Activated gamma-delta T cell (primary cell): ENCODE data around the gene PTGES3.
"Not testable (repeated sequence)": the region's sequence is repeated elsewhere in the genome, so short reads cannot be mapped to it uniquely, and the experiment has no call there.

ENCODE experiments used
- DNase-seq: peaks from one replicate; lab custom pipeline; 2025; lab: John Stamatoyannopoulos, UW
- total RNA-seq, 2 donors: gene quantifications; one replicate each; lab custom pipeline; 2026; lab: John Stamatoyannopoulos, UW

PTGES3 gene, protein sequence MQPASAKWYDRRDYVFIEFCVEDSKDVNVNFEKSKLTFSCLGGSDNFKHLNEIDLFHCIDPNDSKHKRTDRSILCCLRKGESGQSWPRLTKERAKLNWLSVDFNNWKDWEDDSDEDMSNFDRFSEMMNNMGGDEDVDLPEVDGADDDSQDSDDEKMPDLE
- total RNA-seq, result 113 to 126 reads per million in 2 donors

DNA sequence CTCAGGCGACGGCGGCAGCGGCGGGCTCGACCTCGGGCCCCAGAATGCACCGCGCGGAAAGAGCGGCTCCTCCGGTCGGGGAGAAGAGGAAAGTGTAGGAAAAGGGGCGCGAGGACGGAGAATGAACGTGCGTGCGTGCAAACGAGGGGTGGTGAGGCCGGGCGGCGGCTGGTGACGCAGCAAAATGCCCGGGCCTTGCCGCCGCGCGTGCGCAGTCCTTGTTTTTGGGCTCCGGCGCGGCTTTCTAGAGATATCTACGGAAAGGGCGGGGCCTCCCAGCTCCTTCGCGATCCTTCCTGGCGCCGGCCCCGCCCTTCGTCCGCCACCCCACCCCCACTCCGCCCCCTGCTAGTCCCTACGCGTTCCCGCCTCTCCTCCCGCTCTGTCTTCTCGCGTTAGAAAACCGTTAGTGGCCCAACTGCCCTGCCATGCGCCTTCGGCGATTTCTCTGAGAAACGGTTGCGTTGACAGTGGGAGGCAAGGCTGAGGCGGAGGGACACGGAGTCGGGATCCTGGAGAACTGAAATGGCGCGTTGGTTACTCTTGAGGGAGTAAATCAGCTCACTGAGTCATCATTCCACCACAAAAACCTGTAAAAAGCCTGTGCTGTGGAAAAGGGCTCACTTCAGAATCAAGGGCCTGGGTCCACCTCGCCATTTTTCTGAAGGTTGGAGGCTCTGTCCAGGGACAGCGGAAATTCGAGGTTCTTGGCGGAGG, at the start of gene PTGES3:
Gene PTGES3, minus strand, starts transcription at position 156 of the 717 bp plus-strand sequence. CDS start 285 bp downstream, outside the sequence.
- peak; percentile 96 for DNase-seq

DNA sequence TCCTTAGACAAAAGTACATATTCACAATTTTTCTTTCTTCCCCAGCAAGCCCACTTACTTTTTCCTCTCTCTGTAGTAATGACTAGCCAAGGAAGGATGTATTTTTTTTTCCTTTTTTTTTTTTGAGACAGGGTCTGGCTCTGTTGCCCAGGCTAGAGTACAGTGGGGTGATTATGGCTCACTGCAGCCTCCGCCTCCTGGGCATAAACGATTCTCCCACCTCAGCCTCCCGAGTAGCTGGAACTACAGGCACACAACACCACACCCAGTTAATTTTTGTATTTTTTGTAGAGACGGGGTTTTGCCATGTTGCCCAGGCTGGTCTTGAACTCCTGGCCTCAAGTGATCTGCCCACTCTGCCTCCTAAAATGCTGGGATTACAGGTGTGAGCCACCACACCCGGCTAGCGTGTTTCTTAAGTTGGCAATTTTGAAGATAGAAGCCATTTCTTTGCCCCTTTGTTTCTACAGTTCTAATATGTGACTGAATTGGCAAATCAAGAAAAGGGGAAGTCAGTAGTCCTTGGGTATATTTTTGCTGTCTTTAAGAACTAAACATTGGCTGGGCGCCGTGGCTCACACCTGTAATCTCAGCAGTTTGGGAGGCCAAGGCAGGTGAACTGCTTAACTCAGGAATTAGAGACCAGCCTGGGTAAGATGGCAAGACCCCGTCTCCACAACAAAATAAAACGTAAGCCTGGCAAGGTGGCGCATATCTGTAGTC, 40.2 kb upstream of the PTGES3 start:
- DNase-seq, result no peak

DNA sequence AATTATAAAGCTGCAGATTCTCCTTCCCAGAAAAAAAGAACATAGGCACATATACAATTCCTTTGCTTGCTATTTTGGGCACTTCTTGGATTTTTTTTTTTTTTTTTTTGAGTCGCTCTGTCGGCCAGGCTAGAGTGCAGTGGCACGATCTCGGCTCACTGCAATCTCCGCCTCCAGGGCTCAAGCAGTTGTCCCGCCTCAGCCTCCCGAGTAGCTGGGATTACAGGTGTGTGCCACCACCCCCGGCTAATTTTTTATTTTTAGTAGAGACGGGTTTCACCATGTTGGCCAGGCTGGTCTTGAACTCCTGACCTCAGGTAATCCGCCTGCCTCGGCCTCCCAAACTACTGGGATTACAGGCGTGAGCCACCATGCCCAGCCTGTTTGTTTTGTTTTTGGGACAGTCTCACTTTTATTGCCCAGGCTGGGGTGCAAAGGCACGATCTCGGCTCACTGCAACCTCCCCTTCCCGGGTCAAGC, 38.2 kb upstream of the PTGES3 start:
- DNase-seq, result not testable (repeated sequence)

DNA sequence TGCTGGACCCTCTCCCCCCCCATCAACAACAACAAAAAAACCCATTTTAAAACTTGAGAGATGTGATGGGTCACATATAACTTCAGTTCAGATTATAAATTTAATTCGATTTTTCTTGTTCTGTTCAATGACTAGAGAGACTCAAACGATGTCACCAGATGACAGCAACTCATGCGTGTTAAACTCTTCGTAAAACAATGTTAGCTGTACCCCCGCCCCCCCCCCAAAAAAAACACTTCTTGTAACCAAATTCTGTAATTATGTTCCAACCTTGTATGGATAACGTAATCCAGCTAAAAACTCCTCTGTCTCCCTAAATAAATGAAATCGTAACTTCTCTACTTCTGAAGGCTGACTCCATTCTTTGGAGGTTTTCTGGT, 37.6 kb upstream of the PTGES3 start:
- no peak for DNase-seq

DNA sequence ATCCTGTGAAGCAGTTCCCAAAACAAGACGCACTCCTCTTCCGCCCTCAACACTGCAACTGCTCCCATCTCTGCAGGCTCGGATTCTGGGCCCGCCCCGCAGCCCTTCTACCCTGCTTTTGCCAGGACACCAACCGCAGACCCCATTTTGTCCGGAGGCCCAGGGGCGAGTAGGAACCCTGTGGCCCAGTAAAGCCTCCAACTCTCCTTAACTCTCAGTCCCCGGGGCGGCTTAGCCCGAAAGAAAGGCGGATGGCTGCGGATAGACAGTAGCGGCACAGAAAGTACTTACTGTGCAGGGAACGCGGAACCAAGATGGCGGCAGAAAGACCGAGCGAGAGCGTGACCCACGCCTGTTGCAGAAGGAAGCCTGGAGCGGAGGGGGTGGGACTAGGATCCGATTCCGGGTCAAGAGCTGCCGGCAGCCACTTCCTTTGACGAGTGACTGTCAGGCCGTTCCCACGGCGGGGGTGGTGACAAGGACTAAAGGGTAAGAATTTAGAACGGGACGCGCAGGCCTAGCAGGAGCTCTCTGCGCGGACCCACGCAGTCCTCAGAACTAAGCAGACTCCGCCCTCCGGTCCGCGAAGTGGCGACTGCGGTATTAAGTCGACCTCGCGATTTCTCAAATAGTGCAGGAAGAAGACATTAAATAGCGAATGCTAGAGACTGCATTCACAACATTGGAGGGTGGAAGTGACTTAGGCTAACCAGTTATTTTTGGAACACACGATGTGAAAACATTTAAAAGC, 37.1 kb upstream of the PTGES3 start, which contains the start of gene NACA:
Gene NACA, minus strand, starts transcription at position 328 of the 751 bp plus-strand sequence. CDS start 778 bp downstream, outside the sequence.
- DNase-seq, result peak; percentile 67

DNA sequence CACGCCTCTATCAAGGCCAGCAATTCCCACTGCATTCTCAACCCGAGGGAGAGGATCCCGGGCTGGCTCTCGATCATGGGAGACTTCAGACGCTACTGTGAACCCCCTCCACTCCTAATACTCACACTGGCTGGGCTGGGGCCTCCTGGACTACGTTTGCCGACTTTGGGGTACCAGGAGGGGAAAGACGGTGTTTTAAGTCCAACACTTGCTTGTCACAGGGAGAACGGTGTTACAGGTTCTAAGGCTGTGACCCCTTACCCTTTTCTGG, 36.6 kb upstream of the PTGES3 start:
- DNase-seq, result no peak

DNA sequence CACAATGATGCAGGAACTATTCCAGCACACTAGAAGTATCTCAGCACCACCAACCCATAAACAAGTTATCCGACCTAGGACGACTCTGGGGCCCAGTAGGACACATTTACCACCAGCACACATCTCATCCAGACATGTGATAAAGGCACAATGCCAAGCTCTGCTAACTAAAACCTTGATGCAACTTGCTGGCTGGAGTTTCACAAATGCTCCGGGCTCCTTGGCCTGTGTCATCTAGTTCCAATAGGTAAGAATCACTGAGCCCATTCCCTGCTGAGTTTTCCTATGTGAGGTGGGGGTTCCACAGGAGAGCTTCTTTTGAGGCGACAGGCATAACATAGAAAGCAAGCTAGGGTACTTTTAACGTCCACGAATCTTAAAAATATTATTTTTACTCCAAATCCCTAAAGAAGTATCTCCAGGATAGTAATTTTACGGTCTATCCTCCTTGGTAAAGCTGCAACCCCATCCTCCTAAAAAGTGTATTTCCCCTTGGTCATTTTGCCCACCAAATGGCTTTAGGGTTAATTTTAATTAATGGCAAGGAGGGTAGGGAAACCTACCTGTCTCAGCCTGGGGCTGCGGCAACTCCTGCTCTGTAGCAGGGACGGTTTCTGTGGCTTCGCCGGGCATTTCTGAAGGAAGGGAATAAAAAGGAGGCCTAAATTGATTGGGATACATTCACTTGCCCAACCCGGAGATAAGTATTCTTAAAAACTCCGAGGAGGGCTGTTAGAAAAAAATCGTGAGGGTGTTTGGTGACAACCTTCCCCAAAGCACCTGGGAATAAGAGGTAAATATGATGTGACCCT, 36.0 kb upstream of the PTGES3 start:
- no peak for DNase-seq

DNA sequence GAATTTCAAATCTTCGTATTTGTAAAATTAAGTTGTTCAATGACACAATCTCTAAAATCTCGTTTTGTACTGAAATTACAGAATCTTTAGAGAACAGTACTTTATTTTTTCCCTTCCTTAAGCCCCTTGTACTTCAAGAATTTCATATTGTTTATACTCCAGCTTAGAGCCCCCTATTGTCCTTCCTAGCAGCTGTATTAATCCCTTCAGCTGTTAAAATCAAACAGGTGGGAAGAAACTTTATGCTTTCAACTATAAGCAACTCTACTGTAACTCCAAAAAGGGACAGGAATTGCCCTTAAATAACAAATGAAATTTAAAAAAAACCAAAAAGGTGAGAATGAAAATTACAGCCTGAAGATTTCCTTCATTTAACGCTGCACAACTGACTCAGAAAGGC, 35.3 kb upstream of the PTGES3 start:
- no peak for DNase-seq

DNA sequence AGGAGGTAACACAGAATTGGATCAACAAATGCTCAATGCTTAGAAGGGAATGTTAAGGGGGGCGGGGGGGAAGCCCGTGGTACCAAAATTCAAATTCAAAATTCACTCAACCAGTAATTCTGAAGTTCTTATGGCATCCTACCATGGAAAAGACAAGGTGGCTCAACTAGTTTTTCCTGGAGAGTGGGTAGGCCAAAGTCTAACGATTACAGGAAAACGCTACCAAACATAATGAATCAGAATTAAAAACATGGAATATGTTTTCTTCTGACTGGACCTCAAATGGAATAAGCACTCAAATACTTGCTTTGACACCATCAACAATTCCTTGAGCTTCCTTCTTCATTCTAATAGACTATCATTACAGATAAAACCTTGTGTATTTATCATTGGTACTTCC, 34.7 kb upstream of the PTGES3 start:
- no peak for DNase-seq

DNA sequence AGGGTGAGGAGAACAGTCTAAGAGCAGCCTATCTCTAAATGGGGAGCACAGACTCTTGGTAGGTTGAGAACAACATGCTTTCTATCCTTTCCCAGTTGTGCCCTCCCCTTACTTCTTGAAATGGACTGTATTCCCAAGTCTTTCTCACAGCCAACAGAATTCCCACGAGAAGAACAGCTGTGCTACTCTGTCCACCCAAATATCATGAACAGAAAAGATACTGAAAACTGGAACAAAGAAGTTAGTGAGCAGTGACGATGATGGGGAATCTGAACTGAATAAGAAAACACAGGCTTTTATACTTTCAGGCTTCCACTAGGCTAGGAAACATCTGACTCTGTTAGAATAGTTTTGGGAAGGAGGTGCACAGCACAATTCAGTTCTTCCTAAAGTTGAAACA, 33.6 kb upstream of the PTGES3 start:
- DNase-seq, result no peak

DNA sequence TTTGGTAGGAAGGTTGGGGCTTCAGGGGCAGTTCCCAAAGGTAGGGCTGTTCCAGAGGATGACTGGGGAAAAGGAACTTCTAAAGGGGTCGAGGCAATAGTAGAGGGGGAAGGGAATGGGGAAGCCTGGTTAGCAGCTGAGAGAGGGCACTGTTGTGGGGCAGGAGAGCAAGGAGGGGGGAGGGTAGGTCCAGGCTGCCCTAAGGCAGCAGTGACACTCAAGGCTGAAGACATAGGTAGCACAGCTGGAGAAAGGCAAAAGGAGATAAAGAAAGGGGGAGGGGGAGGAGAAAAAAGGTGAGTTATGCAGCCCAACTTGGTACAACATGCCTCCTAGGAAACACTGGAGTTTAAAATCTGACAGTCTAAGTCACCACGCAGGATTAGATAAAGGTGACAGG, 33.1 kb upstream of the PTGES3 start:
- DNase-seq, result no peak

DNA sequence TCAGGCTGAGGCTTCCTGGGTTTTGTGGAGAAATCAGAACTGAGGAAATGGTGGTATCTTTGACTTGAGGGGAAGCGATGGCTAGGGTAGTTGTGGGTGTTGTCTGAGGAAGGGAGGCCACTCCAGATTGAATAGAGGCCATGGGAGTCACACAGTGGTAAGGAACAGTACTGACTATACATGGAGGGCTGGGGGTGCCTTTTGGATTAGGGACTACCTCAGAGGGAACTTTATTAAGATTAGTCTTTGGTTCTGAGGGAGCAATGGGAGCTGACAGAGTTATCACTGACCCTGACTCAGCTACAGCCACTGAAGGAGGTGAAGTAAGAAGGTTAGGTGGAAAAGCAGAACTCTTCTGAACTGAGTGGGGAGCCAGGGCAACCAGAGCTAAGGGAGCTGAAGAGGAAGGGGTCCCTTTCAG, 32.7 kb upstream of the PTGES3 start:
- no peak for DNase-seq

DNA sequence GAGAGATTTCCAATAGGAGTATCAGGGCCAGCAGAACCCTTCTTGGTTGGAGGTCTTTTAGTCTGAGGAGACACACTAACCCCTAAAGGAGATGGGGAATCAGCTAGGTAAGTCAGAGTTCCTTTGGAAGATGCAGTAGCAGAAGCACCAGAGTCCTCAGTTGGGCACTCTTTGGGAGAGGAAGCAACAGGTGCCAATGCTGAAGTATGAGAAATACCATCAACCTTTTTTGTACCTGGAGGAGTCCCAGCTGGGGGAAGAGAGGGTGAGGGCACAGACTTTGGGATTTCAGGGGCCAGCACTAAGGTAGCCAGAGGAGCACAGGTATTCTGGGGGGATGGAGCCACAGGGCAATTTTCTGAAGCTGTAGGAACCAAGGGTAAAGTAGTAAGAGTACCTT, 31.0 kb upstream of the PTGES3 start:
- no peak for DNase-seq

DNA sequence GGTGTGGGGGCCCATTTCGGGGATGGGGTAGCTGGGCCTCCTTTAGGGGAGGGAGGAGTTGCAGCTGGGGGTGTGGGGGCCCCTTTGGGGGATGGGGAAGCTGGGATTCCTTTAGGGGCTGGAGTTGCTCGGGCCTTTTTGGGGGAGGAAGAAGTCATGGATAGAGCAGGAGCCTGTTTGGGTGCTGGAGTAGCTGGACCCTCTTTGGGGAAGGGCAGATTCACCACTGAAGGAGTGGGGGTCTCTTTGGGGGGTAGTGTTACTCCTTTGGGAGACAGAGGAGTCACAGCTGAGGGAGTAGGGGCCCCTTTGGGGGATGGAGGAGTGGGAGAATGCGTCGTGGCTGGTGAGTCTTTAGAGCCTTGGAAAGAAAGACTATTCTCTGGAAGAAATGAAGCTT, 30.6 kb upstream of the PTGES3 start:
- DNase-seq, result no peak

DNA sequence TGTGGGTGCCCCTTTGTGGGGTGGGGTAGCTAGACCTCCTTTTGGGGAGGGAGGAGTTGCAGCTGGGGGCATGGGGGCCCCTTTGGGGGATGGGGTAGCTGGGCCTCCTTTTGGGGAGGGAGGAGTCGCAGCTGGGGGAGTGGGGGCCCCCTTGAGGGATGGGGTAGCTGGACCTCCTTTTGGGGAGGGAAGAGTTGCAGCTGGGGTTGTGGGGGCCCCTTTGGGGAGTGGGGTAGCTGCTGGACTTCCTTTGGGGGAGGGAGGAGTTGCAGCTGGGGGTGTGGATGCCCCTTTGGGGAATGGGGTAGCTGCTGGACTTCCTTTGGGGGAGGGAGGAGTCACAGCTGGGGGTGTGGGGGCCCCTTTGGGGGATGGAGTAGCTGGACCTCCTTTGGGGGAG, 30.1 kb upstream of the PTGES3 start:
- no peak for DNase-seq

DNA sequence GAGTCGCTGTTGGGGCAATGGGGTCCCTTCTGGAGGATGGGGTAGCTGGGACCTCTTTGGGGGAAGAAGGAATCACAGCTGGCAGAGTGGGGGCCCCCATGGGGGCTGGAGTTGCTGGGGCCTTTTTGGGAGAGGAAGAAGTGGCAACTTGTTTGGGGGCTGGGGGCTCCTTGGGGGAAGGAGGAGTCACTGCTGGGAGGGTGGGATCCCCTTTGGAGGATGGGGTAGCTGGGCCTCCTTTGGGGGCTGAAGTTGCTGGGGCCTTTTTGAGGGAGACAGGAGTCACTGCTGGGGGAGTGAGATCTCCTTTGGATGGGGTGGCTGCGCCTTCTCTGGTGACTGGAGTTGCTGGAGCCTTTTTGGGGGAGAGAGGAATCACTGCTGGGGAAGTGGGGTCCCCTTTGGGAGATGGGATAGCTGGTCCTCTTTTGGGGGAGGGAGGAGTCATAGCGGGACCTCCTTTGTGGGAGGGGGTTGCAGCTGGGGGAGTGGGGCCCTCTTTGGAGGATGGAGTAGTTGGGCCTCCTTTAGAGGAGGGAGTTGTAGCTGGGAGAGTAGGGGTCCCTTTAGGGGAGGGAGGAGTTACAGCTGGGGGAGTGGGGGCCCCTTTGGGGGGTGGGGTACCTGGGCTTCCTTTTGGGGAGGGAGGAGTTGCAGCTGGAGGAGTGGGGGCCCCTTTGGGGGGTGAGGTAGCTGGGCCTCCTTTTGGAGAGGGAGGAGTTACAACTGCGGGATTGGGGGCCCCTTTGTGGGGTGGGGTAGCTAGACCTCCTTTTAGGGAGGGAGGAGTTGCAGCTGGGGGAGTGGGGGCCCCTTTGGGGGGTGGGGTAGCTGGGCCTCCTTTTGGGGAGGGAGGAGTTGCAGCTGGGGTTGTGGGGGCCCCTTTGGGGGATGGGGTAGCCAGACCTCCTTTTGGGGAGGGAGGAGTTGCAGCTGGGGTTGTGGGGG, 29.1 kb upstream of the PTGES3 start:
- no peak for DNase-seq

DNA sequence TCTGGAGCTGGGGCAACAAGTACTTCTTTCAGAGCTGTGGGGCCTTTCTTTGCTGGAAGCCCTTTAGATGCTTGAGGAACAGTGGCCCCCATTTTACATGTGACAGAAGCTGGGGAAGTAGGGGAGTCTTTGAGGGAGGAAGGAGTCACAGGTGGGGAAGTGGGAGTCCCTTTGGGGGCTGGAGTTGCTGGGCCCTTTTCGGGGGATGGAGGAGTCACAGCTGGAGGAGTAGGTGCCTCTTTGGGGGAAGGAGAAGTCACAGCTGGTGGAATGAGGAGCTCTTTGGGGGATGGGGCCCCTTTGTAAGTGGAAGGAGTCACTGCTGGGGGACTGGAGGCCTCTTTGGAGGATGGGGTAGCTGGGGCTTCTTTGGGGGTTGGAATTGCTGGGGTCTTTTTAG, 28.4 kb upstream of the PTGES3 start:
- DNase-seq, result no peak

DNA sequence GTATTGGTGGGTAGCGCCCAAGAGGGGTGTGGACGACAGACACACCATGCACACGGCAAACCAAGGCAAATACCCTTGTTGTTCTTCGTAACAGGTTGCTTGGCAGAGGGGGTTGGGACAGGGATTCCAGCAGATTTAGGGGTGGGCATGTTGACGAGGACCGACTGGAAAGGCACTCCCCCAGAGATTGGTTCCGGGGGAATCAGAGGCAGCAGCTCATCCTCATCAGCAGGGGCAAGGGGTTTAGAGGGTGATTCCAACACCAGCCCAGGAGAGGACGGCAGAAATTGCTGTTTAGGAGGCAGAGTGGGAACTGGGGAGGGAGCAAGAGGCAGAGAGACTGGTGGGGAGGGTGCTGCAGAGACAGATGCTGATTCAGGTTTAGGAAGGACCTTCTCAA, 27.7 kb upstream of the PTGES3 start:
- no peak for DNase-seq

DNA sequence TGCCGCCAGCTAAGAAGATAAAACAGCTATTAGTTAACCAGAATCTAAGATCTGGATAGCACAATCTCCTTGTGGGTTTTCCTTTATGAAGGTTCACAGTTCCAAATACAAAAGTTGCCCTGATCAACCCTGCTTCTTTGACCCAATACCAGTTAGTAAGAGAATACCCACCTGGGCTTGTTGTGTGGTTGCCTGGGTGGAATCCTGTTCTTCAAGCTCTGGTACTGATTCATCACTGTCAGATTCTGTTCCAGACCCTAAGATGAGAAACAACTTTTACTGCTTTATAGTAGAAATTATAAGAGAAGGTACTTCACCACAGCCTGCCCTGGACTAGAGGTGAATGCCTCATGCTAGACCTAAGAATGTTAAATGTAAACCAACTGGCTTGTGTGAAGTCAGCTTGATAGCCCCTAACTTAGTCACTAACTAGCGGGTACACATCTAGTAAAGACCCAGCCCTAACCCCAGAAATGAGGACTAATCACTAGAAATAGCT, 26.4 kb upstream of the PTGES3 start:
- DNase-seq, result no peak

DNA sequence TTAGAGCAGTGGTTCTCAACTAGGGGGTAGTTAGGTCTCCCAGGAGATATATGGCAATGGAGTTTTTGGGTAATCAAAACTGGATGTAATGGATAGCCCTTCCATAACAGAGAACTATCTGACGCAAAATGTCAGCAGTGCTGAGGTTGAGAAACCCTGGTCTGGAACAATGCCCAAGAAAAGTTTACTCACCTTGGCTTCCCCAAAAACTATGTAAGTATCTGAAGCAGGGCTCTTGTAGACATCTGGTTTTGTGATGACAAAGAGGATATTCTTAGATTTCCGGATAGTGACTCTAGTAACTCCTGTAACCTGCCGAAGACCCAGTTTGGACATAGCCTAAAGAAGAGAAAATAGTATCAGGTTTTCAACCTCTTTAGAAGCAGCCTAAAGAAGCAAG, 25.3 kb upstream of the PTGES3 start:
- DNase-seq, result no peak
